ENCODE data around the gene PAPPA. TPM values are rescaled to one million over a fixed set of nuclear protein-coding genes. Genes with fewer than 3 reads are reported as not detected.

The PAPPA gene
- total RNA-seq, 4 donors from 2014 or later, result 0.53 to 2.3 (median 1.4) TPM

- peaks cover 29% of the 10 kb centered on the region for H3K4me1 ChIP-seq
- H3K36me3 ChIP-seq, result no peaks in the 10 kb centered on the region
- H3K27me3 ChIP-seq, result peaks cover 36% of the 10 kb centered on the region
- WGBS, result 12% methylated on average over 17 of the region's 24 CpGs
- peak overlapping the region; percentile 54 for H3K4me3 ChIP-seq
- no peaks in the 10 kb centered on the region for H3K9me3 ChIP-seq
- peak; percentile 72 to 84 for DNase-seq (ENCODE audit: low spot score in 2 of 2)
- TF ChIP-seq POLR2A (IDR thresholded peaks at IDR 0.05), result no peak
- peak in 1 of 3 donors; percentile 9 for TF ChIP-seq POLR2AphosphoS5 (IDR thresholded peaks at IDR 0.05)
- TF ChIP-seq EP300 (IDR thresholded peaks at IDR 0.05), result no peak
- TF ChIP-seq CTCF (IDR thresholded peaks at IDR 0.05), result no peak
- peak overlapping the region; percentile 20 for H3K27ac ChIP-seq
Measured at GRCh38 chr9:116156621-116157314, 3.2 kb downstream of the PAPPA start.

GRCh38 chr9:116157436-116158138 lies 4.0 kb downstream of the PAPPA start:
- 54% methylated on average over 6 of the region's 6 CpGs for WGBS
- Histone ChIP-seq H3K27ac (no peak overlapping the region), H3K4me1 (peaks cover 29% of the 10 kb centered on the region), H3K27me3 (peaks cover 32% of the 10 kb centered on the region), H3K36me3 (no peaks in the 10 kb centered on the region), H3K9me3 (no peaks in the 10 kb centered on the region), H3K4me3 (peak overlapping the region; percentile 54)
- DNase-seq (ENCODE audit: low spot score in 2 of 2), result no peak
- TF ChIP-seq CTCF (IDR thresholded peaks at IDR 0.05), result no peak
- TF ChIP-seq POLR2A (IDR thresholded peaks at IDR 0.05), result no peak
- no peak for TF ChIP-seq POLR2AphosphoS5 (IDR thresholded peaks at IDR 0.05)

GRCh38 chr9:116160676-116161571 lies 7.3 kb downstream of the PAPPA start:
- WGBS, result 89% methylated on average over 8 of the region's 9 CpGs
- H3K27ac ChIP-seq, result no peak overlapping the region
- H3K4me3 ChIP-seq, result no peak overlapping the region
- H3K9me3 ChIP-seq, result no peaks in the 10 kb centered on the region
- no peak for TF ChIP-seq POLR2A (IDR thresholded peaks at IDR 0.05)
- TF ChIP-seq EP300 (IDR thresholded peaks at IDR 0.05), result no peak
- TF ChIP-seq CTCF (IDR thresholded peaks at IDR 0.05), result no peak
- TF ChIP-seq POLR2AphosphoS5 (IDR thresholded peaks at IDR 0.05), result no peak
- H3K4me1 ChIP-seq, result peaks cover 12% of the 10 kb centered on the region
- H3K27me3 ChIP-seq, result peaks cover 12% of the 10 kb centered on the region
- no peaks in the 10 kb centered on the region for H3K36me3 ChIP-seq
- DNase-seq (ENCODE audit: low spot score in 2 of 2), result no peak

GRCh38 chr9:116162241-116162781 lies 8.7 kb downstream of the PAPPA start:
- peaks cover 4% of the 10 kb centered on the region for H3K27me3 ChIP-seq
- no peak overlapping the region for H3K4me3 ChIP-seq
- H3K36me3 ChIP-seq, result no peaks in the 10 kb centered on the region
- no peaks in the 10 kb centered on the region for H3K9me3 ChIP-seq
- no peak for DNase-seq (ENCODE audit: low spot score in 2 of 2)
- no peak for TF ChIP-seq POLR2AphosphoS5 (IDR thresholded peaks at IDR 0.05)
- TF ChIP-seq POLR2A (IDR thresholded peaks at IDR 0.05), result no peak
- TF ChIP-seq EP300 (IDR thresholded peaks at IDR 0.05), result no peak
- TF ChIP-seq CTCF (IDR thresholded peaks at IDR 0.05), result no peak
- H3K27ac ChIP-seq, result no peak overlapping the region
- peaks cover 4% of the 10 kb centered on the region for H3K4me1 ChIP-seq
- 85% methylated on average over 5 of the region's 5 CpGs for WGBS

Measured in suprapubic skin (tissue), 4 donors.